GM20431 (cell line): ENCODE measurements around the gene ARHGAP45.
"Not testable (repeated sequence)": the region's sequence is repeated elsewhere in the genome, so short reads cannot be mapped to it uniquely, and the experiment has no call there.

Source experiments
- in situ Hi-C: fragments of 300-500 bp; cut with MseI, MboI; formaldehyde crosslinking; loops from one replicate; pipeline ENCODE4 v1.15.0; 2020; ENCODE audit warnings: low sequenced_read_pairs; ENCODE audit not compliant: unreplicated experiment

The ARHGAP45 gene, protein sequence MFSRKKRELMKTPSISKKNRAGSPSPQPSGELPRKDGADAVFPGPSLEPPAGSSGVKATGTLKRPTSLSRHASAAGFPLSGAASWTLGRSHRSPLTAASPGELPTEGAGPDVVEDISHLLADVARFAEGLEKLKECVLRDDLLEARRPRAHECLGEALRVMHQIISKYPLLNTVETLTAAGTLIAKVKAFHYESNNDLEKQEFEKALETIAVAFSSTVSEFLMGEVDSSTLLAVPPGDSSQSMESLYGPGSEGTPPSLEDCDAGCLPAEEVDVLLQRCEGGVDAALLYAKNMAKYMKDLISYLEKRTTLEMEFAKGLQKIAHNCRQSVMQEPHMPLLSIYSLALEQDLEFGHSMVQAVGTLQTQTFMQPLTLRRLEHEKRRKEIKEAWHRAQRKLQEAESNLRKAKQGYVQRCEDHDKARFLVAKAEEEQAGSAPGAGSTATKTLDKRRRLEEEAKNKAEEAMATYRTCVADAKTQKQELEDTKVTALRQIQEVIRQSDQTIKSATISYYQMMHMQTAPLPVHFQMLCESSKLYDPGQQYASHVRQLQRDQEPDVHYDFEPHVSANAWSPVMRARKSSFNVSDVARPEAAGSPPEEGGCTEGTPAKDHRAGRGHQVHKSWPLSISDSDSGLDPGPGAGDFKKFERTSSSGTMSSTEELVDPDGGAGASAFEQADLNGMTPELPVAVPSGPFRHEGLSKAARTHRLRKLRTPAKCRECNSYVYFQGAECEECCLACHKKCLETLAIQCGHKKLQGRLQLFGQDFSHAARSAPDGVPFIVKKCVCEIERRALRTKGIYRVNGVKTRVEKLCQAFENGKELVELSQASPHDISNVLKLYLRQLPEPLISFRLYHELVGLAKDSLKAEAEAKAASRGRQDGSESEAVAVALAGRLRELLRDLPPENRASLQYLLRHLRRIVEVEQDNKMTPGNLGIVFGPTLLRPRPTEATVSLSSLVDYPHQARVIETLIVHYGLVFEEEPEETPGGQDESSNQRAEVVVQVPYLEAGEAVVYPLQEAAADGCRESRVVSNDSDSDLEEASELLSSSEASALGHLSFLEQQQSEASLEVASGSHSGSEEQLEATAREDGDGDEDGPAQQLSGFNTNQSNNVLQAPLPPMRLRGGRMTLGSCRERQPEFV

GRCh38 chr19:1066748-1067340 is at the start of gene ARHGAP45:
Gene ARHGAP45, plus strand, starts transcription at chr19:1067167. Its CDS starts 239 bp downstream, at chr19:1067406.
- in situ Hi-C loops, result no loop called here

- in situ Hi-C loops, result no loop called here
These were observed 49.1 kb upstream of the ARHGAP45 start for GRCh38 chr19:1017906-1018305.

GRCh38 chr19:1018393-1018792 is 48.6 kb upstream of the ARHGAP45 start:
- in situ Hi-C loops, result no loop called here

DNA sequence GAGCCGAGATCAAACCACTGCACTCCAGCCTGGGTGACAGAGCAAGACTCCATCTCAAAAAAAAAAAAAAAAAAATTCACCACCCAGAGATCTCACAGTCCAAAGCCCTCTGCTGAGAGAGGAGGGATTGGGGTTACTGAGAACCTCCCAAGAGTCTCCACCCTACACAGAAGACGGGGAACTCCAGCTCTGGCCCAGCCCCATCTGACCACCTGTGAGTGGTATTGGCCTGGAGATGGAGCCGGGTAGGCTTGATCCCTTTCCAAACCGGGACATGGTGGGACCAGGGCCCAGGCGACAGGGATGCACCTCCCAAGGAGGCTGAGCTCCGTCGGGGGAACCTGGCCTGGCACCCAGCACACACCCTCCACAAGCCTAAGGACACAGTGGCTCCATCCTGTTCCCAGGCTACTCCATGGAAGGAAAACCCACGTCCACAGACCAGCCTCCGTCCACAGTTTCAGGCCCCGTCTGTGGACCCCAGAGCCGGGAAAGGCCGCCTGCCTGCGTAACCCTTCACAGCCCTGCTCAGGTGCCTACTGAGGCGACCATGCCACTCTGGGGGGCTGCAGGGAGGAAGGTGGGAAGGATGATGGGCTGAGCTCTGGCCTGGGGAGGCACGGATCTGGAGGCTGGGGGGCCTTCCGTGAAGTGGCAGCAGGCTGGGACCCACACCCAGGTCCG is 47.9 kb upstream of the ARHGAP45 start:
- in situ Hi-C loops, result no loop called here

GRCh38 chr19:1019616-1019961 is 47.4 kb upstream of the ARHGAP45 start:
- in situ Hi-C loops, result no loop called here

- in situ Hi-C loops, result no loop called here
These were observed 46.7 kb upstream of the ARHGAP45 start for GRCh38 chr19:1019980-1020867.

- in situ Hi-C loops, result no loop called here
These were observed 46.0 kb upstream of the ARHGAP45 start, which contains the start of gene TMEM259 for GRCh38 chr19:1020868-1021425. Gene TMEM259, minus strand, starts transcription at chr19:1021123. Its CDS starts 127 bp downstream, at chr19:1020996.

GRCh38 chr19:1023883-1024188 is 43.1 kb upstream of the ARHGAP45 start:
- in situ Hi-C loops, result not testable (repeated sequence)

DNA sequence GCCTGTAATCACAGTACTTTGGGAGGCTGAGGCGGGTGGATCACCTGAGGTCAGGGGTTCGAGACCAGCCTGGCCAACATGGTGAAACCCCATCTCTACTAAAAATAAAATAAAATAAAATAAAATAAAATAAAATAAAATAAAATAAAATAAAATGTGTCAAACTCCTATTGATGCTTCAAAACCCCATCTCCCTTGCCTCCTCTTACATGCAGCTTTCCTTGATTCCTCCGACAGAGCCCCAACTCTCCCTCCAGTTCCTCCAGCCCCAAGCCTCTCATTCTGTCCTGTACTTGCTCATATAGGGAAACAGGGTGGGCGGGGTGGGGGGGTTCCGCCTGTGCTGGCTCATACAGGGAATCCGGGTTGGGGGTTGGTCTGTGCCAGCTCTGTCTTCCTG is 41.9 kb upstream of the ARHGAP45 start:
- in situ Hi-C loops, result not testable (repeated sequence)

- in situ Hi-C loops, result no loop called here
These were observed 40.8 kb upstream of the ARHGAP45 start, which contains the start of gene CNN2 for GRCh38 chr19:1025960-1026782. Gene CNN2, plus strand, starts transcription at chr19:1026608. Its CDS starts 54 bp downstream, at chr19:1026662.

DNA sequence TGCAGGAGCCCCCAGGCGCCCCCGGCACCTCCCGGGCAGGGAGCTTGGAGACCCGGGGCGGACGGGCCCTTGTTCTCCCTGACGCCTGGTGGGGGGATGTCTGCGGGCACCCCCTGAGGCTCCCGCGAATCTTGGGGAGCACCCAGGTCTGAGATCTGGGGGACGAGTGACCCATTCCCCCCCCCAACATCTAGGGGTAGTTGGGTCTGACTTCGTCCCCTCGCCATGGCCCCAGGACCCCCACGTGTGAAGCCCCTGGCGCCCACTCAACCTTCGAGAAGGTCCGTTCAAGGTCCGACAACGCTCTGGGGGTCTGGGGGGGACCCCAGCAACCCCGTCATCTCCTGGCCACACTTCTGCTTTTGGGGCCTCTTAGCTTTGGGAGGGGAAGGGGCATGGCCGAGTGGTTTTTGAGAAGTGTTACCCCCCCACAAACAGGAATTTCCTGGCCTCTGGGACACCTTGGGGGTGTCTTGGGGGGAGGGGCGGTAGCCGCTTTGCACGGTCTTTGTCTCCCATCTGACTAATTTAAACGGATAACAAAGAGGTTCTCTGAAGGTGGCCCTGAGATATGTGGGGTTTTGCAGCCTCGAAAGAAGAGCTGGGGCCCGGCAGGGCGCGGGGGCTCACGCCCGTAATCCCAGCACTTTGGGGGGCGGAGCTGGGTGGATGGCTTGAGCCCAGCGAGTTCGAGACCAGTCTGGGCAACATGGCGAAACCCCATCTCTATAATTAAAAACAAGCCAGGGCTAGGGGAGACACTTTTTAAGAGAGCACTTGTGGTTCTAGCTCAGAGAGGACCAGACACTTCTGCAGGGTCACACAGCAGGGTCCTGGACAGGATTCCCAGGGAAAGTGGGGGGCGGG is 40.0 kb upstream of the ARHGAP45 start:
- in situ Hi-C loops, result no loop called here

GRCh38 chr19:1027650-1028061 is 39.3 kb upstream of the ARHGAP45 start:
- in situ Hi-C loops, result no loop called here

GRCh38 chr19:1028062-1028926 is 38.7 kb upstream of the ARHGAP45 start:
- in situ Hi-C loops, result no loop called here

- in situ Hi-C loops, result no loop called here
These were observed 34.6 kb upstream of the ARHGAP45 start for GRCh38 chr19:1032264-1032867.

- in situ Hi-C loops, result no loop called here
These were observed 30.9 kb upstream of the ARHGAP45 start for GRCh38 chr19:1035998-1036621.
